Tibial nerve (tissue), 4 donors: ENCODE measurements around the gene LCN10.

Experiments
- EP300 ChIP-seq, 2 donors: sonication (generic); formaldehyde crosslinking; IDR thresholded peaks; one replicate each; pipeline ENCODE4 v1.6.1; 2017; ENCODE audit warnings: antibody characterized with exemption in 2 of 2, mild to moderate bottlenecking in 1 of 2
- POLR2A ChIP-seq, 2 donors: fragments of 450-650 bp; IDR thresholded peaks; one replicate each; pipeline ENCODE4 v1.6.1; 2017; ENCODE audit warnings: antibody characterized with exemption in 2 of 2, mild to moderate bottlenecking in 2 of 2, moderate library complexity in 2 of 2
- TF ChIP-seq, protein P1 (sequence below), 5 experiments: fragments of 200-600 bp in 3 of 5; fragments of 450-650 bp in 2 of 5; sonication (generic) in 3 of 5; IDR thresholded peaks; one replicate each; pipeline ENCODE4 v1.5.1; 2016 to 2019; ENCODE audit warnings: antibody characterized with exemption in 5 of 5, mild to moderate bottlenecking in 3 of 5, moderate library complexity in 2 of 5

DNA sequence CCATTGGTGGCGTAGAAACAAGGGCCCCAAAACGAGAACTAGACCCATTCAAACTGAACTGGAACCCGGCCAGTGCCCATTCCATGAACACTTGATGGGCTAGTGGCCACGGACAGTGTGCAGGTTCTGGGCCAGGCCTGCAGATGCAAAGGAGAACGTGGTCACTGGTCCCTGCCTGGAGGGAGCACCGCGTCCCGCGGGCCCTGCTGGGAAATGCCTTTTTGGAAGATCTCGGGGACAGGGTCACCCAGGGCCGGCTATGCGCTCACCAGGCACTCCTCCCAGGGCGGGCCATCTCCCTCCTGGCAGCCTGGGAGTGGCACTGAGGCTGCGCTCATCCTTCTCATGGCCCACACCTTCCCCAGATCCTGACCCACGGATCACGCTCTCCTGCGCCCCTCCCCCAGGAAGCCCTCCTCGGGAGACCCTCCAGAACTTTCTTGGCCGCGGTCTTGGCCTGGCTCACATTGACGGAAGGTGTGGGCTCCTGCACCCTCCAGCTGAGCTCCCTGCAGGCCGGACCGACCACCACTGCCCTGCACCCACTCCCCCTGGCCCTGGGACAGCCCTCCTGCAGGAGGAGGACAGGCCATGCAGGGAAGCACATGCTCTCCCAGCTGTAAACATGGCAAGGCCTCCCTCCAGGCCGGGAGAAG lies 33.2 kb downstream of the LCN10 start:
- TF ChIP-seq POLR2A (IDR thresholded peaks at IDR 0.05) (no peak), EP300 (IDR thresholded peaks at IDR 0.05) (no peak)
- TF ChIP-seq, protein P1, sequence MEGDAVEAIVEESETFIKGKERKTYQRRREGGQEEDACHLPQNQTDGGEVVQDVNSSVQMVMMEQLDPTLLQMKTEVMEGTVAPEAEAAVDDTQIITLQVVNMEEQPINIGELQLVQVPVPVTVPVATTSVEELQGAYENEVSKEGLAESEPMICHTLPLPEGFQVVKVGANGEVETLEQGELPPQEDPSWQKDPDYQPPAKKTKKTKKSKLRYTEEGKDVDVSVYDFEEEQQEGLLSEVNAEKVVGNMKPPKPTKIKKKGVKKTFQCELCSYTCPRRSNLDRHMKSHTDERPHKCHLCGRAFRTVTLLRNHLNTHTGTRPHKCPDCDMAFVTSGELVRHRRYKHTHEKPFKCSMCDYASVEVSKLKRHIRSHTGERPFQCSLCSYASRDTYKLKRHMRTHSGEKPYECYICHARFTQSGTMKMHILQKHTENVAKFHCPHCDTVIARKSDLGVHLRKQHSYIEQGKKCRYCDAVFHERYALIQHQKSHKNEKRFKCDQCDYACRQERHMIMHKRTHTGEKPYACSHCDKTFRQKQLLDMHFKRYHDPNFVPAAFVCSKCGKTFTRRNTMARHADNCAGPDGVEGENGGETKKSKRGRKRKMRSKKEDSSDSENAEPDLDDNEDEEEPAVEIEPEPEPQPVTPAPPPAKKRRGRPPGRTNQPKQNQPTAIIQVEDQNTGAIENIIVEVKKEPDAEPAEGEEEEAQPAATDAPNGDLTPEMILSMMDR (IDR thresholded peaks at IDR 0.05): no peak
